Stimulated activated CD4-positive, alpha-beta T cell treated with anti-CD3 and anti-CD28 coated beads, Interleukin-4, amount 100 ng/mL, for 1 hour (primary cell): ENCODE results near the gene GRAMD4.

Source experiments
- DNase-seq: peaks from one replicate; pipeline ENCODE4 v3.0.0-alpha.2; 2020

The GRAMD4 gene

DNA sequence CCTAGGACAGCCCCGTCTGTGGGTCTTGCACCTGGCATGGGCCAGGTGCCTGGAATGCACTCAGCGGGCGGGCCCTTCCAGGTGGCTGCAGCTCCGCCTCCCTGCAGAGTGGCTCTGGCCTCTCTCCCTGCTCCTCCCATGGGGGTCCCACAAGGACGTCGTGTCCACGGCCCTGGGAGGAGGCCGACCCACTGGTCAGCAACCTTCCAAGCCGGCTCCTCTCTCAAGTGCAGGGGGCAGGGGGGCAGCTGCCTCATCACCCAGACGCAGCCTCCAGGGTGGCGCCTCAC, 76.0 kb downstream of the GRAMD4 start:
- DNase-seq, result no peak

DNA sequence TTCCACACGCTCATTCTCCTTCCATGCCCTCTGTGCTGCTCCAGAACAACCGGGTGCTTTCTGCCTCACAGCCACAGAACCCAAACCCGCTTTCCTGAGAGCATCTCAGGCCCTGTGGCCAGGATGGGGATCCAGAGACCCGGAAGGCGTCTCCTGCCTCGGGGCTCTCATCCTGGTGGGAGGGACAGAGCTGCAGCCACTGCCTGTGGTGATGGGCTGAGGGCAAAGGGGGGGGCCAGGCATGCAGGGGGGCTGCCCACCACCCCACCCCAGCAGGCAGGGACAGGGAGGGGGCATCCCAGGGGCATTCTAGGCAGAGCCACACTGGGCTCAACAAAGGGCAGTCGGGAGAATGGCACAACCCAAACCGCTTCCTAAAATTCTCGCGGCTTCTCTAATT, 76.4 kb downstream of the GRAMD4 start:
- DNase-seq, result no peak

DNA sequence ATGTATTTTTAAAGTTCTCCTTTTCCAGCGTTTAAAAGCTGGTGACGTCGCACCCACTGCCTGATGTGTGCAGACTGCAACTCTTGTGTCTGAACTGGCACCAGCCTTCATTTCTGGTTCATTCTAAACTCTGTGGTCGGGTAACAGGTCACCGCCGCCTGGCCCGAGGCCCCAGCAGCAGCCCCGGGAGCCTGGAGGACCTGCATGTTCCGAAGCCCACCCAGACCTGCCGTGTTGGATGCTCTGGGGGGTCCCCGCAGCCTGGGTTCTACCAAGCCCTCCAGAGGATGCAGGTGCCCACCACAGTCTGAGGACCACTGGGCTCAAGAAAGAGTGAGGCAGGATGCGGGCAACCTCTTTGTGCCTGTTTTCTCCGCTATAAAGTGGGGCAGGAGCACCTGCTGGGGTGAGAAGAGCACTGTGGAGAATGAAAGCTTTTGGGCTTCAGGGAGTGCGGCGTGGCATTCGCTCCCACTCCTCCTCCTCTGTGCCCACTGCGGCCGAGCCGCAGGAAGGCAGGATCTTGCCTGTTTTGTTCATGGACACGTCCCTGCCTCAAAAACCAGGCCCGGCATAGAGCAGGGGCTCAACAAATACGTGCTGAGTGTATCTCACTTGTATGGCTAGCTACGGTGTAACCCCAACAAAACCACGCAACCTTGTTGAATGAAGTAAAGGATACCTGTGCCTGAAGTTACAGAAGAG, 77.8 kb downstream of the GRAMD4 start:
- DNase-seq, result no peak

DNA sequence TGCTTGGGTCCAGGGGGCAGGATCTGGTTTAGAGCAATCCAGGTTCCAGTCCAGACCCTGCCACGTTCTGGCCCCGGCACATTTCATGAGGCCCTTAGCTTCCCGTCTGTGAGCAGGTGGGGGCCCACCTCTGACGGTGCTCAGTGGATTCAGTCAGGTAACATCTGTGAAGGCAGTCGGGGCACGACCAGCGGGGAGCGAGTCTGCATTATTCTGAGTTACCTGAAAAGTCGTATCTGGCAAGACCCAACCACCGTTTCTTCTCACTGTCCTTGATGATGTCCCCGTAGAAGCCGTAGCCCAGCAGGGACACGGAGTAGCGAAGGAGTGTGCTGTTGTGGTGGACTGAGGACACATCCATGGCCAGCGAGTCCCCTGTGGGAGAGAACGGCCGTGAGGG, 78.9 kb downstream of the GRAMD4 start:
- no peak for DNase-seq

DNA sequence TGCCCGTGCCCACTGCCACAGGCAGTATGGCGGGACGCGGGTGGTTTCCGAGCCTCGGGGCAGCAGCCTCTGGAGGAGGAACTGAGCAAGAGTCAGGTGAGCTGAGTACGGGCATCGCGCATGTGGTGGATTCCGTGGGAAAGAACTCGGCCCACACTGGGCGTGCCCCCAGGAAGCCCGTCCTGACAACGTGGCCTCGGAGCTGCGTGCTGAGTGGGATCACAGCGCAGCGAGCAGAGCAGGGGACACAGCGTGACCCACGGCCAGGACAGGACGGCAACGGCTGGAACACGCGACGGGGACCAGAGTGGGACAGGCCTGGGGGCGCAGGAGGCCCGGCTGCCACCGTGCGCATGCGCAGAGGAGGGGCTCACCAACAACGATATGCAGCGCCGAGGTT, 81.1 kb downstream of the GRAMD4 start:
- DNase-seq, result no peak

DNA sequence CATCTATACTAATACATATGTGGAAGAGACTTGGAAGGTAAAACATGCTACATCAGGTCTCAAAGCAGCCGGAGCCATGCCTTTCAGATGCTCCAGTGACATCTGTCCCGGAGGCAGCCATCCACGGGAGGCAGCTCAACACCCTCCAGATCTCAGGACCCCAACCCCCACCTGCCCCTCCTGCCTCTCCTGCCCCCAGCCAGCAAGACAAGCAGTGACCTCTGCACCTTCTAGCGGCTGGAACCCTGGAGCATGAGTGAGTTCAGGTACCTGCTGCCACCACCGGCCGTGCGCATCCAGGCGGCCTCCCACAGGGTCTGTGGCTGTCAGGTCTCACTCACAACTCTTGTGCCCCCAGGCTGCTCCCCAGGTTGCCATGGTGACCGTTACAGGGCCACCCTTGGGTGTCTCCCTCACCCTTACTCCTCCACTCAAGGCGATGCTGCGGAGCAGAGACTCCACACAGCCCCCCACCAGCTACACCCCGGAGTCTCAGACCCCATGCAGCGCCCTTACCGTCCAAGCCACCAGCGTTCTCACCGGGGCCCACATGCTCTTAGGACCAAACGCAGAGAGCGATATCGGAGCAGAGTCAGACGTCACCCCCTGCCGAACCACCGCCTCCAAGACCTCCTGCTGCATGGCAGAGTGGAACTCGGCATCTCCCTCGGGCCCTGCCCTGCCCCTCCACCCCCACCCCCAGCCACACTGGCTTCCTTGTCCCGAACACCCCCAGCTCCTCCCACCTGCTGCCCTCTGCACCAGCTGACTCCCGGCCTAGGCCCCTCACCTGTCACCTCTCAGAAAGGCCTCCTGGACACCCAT, 83.2 kb downstream of the GRAMD4 start:
- no peak for DNase-seq

DNA sequence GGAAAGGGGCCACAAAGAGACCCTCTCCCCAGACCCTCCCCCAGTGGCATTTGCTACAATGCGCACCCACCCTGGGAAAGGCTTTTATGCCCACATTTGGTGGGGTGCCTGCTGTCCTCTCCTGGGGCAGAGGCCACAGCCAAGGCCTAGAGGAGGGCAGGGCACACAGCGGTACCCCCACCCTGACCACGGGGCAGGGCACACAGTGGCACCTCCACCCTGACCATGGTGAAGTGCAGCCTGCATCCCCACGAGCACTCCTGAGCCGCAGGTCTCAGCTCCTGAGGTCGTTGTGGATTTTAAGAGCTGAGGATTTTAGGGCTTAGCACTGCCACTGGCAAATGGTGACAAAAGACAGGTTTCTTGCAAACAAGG, 83.8 kb downstream of the GRAMD4 start:
- DNase-seq, result no peak

DNA sequence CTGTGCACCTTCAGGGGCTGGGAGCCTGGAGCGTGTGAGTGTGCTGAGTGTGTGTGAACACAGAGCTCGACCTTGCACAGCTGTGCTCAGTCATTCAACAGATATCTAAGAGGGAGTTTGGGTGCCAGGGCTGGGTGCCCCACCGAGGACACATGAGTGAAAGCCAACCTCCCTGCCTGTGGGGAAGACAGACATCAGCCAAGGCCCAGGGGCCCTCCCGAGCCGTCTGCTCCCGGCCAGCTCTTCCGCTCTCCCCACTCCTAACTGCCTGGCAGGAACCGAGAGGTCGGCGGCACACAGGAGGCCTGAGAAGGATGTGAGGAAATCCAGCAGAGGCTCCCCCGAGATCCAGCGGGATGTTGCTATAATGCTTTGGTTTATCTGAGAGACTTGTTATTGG, 85.9 kb downstream of the GRAMD4 start:
- DNase-seq, result no peak

DNA sequence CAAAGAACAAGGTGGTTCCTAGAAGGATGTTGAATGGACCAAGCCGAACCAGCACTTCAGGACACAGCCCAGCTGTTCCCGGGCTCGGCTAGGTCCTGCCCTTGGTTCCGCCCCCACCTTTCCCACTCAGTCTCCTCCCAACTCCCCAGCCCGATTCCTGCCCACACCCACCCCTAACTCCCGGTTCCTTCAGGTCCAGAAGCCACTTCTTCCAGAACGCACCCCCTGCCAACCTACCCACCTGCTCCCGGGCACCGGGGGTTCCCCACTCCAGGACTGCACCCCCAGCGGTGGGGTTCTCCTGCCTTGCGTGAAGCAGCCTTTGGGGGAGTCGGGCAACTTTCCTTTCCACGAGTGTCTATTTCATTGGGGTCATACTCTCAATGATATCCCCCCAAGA, 87.1 kb downstream of the GRAMD4 start:
- no peak for DNase-seq

DNA sequence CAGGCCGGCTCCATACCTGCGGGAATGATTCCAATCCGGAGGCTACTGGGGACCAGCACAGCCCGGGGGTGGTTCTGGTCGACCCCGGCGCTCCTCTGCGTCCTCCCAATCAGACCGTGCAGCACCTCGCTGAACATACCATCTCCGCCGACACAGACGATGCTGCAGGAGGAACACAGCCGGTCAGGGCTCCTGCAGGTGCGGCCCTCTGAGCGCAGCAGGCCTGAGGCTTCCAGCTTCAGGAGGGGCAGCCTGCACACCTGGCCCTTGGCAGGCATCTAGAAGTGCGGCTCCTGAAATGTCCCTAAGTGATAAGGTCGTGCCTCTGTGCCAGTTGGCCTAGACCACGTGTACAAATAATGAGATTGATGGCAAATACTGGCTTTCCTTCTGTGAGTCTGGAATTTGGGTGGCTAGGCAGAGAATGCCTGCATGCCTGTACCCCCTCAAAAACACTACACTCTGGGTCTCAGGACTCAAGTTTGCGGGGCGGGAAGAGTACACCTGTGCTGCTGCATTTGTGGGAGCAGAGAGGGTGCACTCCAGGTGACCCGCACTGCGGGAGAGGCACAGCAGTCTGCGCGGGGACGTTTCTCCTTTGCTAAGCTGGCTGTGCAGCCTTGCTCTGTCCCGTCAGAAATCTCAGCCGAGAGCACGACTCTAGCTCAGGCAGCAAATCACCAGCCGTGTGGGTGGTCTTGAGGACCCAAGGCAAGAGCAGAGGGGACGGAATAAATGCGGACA, 87.8 kb downstream of the GRAMD4 start:
- no peak for DNase-seq

DNA sequence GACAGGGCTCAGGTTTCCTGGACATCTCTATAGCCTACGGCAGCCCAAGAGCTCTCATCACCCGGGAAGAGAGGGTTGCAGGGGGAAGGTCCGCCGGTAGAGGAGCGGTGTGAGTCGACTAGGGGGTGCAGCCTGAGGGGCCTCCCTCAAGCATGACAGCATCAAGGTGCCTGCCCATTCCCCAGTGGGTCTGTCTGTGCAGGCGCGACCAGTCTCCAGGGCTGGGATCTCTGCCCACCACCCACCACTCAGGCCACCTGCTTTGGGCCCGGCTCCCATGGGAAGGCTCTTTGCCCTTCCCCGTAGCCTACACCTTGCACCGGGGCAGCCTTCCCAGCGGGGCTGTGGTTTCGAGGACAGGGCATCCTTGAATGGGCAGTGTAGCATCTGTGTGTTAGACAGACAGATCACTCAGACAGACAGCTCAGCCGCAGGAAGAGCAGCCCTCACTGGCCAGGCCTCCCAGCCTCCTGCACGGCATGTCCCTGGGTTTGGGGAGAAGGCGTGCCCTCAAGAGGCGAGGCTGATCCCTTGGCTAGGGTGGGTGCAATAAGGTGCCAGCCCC, 88.7 kb downstream of the GRAMD4 start:
- DNase-seq, result no peak

DNA sequence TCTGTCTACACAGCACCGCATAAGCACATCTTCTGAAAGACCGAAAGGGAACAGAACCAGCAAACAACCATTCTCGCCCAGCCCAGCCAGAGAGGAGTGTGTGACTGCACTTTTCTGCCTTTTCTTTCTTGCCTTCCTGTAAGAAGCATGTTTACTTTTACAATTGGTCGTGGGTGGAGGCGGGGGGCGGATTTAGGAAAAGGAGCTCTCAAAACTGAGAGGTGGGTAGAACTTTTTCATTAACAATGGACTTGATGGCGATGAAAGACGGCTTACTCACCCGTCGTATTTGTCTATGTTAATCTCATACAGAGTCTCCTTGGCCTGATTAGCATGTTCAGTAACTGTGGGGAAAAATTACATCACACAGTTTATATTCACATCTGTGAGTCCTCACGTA, 90.6 kb downstream of the GRAMD4 start:
- peak; percentile 27 for DNase-seq

DNA sequence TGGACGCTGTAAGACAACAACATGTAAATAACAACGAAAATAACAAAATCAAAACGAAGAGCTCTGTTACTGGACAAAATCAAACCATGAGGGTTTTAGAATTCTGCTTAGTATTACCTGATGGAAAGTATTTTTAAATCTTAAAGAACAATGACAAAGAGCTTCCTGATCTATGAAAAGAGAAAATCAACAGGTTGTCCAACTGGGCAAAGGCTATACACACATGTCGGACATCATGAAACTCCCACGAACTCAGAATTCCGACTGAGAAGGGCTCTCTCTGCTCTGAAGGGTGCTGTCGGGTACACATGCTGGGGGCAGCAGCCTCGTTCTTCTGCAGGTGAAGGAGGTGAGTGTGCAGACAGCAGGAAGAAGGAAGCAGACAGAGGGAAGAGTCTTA, 92.1 kb downstream of the GRAMD4 start:
- no peak for DNase-seq

DNA sequence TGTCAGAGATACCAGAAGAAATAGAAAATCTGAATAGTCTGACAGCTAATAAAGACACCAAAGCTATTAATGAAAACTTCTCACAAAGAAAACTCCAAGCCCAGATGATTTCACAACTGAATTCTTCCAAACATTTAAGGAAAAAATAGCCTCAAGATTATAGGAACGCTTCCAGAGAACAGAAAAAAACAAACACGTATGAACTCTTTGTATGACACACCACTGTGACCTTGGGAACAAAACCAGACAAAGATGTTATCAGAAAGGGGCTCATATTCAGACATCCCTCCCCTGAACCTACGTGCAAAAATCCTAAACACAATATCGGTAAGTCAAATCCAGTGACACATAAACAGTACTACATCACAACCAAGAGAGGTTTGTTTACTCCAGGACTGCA, 94.4 kb downstream of the GRAMD4 start:
- DNase-seq, result no peak

DNA sequence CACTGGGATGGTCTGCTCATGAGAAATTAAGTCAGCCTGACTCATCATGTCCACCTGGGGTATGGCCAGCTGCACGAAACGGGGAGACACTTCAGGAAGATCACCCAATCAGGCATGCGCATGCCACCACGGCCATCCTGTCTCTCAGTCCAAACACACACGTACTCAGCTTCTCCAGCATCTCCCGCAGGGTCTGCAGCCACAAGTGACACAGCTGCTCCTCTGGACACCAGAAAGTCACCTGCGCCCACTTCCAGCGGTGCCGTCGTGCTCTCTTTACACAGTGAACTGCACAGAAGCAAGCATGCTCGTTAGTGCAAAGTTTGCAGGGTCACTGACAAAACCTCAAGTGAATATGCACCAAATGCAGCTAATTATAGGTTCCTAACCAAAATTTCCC, 99.7 kb downstream of the GRAMD4 start:
- no peak for DNase-seq

DNA sequence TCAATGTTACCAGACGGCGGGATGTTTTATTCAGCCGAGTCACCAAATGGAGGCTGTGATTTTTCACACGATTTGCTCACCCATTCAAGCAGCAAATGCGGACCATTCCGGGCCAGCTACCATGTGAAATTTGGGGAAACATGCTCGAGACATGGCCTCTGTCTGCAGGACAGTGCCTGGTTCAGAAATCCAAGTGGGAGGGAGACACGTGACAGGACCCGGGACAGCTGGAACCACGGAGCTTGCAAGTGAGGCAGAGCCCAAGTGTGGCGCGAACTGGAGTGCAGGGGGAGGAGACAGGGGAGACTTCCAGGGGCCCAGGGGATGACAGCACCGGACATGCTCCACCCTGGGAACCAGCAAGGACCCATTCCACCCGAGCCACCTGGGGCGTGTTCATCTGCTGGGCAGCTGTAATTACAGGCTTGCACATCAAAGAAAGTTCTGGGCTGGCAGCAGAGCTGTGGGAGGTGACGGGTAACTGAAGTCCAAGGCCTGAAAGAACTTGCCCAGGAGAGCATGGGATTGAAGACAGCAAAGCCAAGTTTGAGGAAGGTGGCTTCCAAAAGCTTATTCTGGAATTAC, 101.4 kb downstream of the GRAMD4 start:
- no peak for DNase-seq

DNA sequence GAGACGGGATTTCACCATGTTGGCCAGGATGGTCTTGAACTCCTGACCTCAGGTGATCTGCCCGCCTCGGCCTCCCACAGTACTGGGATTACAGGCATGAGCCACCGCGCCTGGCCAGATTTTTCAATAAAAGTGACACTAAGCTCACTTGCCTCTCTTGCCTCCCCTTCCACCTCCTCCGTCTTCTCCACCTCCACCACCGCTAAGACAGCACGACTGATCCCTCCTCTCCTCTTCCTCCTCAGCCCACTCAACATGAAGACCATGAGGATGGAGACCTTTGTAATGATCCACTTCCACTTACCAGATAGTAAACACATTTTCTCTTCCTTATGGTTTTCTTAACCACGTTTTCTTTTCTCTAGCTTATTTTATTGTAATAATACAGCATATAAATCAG, 103.7 kb downstream of the GRAMD4 start:
- no peak for DNase-seq

DNA sequence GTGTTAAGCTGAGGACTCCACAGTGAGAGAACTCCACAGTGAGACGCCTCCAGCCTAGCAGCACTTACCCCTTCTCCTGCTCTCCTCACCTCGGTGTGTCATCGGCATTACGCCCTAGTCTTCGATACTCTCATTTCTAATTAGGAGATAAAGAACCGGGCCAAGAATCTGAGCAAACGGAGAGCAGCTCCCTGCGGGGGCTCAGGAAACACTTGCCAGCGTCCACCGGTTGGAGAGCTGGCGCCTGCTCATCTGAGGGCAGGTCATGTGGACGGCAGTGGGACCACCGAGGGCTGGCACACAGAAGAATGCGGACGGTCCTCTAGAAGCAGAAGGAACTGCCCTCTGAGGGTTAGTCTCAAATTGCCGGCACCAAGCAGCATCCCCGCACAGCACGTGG, 104.9 kb downstream of the GRAMD4 start:
- DNase-seq, result no peak

DNA sequence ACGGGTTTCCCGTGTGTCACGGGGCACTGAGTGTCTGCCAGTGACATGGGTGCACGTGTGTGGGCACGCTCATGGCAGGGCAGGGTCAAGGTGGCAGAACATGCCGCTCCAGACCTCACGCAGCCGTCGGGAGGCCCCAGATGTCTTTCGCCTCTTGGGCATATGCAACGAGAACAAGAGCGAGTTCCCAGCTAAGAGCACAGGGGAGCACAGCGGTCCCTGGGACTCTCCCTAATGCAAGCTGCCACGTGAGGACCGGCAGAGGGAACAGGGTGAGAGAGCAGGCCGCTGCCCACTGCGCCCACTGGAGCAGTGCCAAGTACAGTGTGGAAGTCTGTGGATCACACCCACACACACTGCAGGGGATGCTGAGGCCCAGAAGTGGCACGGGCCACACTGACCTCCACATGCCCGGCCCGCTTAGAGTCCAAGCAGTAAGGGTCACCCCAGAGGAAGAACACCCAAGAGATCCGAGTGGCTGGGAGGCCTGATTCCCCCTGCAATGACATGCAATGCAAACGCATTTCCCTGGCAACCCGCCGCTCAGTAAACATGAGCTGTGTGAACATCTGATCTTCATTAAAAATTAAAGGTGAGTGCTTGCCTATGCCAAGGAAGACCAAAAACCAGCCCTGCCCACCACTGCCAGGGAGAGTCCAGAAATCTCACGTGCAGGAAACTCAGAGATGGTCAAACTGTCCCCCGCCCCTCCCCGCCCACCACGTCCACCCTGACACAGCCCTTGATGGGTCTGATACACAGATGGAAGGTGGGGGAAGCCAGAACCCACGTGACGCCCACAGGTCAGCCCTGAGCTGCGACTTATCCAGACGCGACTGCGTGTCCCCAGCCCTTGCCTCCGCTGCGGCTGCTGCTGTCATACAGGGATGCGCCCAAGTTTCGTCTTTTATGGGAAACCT, 106.1 kb downstream of the GRAMD4 start:
- DNase-seq, result no peak

DNA sequence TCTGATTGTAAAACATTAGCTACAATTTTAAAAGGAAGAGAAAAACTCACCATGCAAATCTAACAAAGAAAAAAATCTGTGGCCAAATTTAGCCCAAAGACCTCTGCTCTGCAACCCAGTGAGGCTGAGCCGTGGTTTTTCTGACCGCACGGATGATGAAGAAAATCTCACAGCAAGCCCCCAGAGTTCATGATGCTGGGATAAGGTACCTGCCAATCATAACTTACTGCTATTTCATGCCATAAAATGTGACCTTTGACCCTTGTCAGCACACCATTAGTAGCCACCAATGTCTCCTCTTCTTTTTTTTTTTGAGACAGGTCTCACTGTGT, 106.8 kb downstream of the GRAMD4 start:
- no peak for DNase-seq

DNA sequence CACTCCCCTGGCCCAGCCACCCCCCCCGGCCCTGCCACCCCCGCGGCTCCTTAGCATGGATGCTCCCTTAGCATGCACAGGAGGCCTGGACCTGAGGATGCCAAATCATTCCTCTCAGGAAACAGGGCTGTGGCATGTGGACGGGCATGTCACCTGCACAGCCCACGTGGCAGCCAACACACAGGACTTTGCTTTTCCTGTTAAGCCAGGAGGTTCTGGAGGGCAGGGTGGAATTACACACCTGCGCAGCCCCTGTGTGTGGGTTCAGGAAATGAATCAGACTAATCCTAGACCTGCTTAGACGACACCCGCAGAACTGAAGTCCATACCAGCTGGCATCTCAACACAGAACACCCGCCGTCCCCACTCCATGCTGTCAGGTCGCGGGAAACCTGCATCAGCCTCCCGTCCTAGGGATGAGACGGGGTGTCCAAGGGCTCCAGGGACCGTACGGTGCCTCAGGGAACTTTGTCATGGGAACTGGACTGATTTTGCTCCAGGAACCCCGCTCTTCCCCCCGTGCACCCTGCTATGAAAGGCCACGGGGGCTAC, 107.7 kb downstream of the GRAMD4 start:
- no peak for DNase-seq

DNA sequence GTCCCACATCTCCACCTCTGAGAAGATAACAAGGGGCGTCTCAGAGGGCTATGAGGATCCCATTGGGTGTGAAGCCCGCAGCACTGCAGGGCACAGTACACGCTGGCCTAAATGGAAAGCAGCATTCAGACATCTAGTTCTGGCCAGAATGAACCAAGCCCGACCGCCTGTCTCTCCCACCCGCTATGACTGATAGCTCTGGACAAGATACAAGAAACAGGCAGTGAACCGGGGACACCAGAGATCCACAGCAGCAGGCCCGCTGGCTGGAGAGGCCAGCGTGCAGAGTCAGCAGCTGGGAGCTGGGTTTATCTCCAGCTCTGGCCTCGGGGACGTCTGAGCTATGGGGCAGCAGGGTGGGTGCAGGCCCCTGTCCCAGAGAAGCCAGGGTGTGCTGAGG, 108.3 kb downstream of the GRAMD4 start:
- no peak for DNase-seq
